CD8-positive, alpha-beta memory T cell (primary cell): ENCODE data around the gene TUBGCP6. TPM values are rescaled to one million over a fixed set of nuclear protein-coding genes. Genes with fewer than 3 reads are reported as not detected.

ENCODE experiments used
- CTCF ChIA-PET: fragments of 350-600 bp; sonication (Branson Sonifier 250); formaldehyde crosslinking; loops from one replicate; lab custom pipeline; 2021; ENCODE audit warnings: antibody characterized with exemption; lab: Charles Lee
- POLR2A ChIA-PET: fragments of 350-600 bp; sonication (Branson Sonifier 250); formaldehyde crosslinking; loops from one replicate; lab custom pipeline; 2021; ENCODE audit warnings: antibody characterized with exemption; lab: Charles Lee
- DNase-seq, 5 donors: peaks; one replicate each; pipeline versions ENCODE4 v3.0.0 to v3.0.0-alpha.2; 2020 to 2022; ENCODE audit warnings: mixed read lengths in 1 of 5
- H3K27ac ChIP-seq: one replicate; pipeline ENCODE4 v1.7.0; 2013; ENCODE audit warnings: low read depth, mild to moderate bottlenecking, low read length, moderate library complexity
- H3K27me3 ChIP-seq: 2 replicates; pipeline ENCODE4 v1.7.0; 2013; ENCODE audit warnings: low read length, mild to moderate bottlenecking; ENCODE audit not compliant: insufficient read depth, poor library complexity, severe bottlenecking
- H3K36me3 ChIP-seq: 2 replicates; pipeline ENCODE4 v1.7.0; 2013; ENCODE audit warnings: mild to moderate bottlenecking, low read length, moderate library complexity; ENCODE audit not compliant: insufficient read depth
- H3K4me1 ChIP-seq: 2 replicates; pipeline ENCODE4 v1.7.0; 2013; ENCODE audit warnings: mild to moderate bottlenecking, low read length, moderate library complexity; ENCODE audit not compliant: insufficient read depth
- H3K4me3 ChIP-seq: 2 replicates; pipeline ENCODE4 v1.7.0; 2013; ENCODE audit warnings: mild to moderate bottlenecking, low read length
- H3K9me3 ChIP-seq: 2 replicates; pipeline ENCODE4 v1.7.0; 2013; ENCODE audit warnings: mild to moderate bottlenecking, low read length
- H3K27ac Mint-ChIP-seq, 8 donors: one replicate each; pipeline ENCODE4 v1.8.0; 2020 to 2021; ENCODE audit warnings: mixed read lengths in 8 of 8, mild to moderate bottlenecking in 6 of 8, inconsistent platforms in 3 of 8, moderate library complexity in 3 of 8
- H3K27me3 Mint-ChIP-seq, 2 donors: one replicate each; pipeline ENCODE4 v1.8.0; 2020 to 2021; ENCODE audit warnings: mixed read lengths in 2 of 2, mild to moderate bottlenecking in 1 of 2, moderate library complexity in 1 of 2
- H3K36me3 Mint-ChIP-seq, 3 donors: one replicate each; pipeline ENCODE4 v1.8.0; 2020 to 2021; ENCODE audit warnings: mixed read lengths in 3 of 3, inconsistent platforms in 1 of 3, mild to moderate bottlenecking in 1 of 3
- H3K4me1 Mint-ChIP-seq, 3 donors: one replicate each; pipeline ENCODE4 v1.8.0; 2020 to 2021; ENCODE audit warnings: mixed read lengths in 3 of 3, inconsistent platforms in 1 of 3, mild to moderate bottlenecking in 1 of 3
- H3K4me3 Mint-ChIP-seq, 7 donors: one replicate each; pipeline ENCODE4 v1.8.0; 2020 to 2021; ENCODE audit warnings: mixed read lengths in 7 of 7, mild to moderate bottlenecking in 6 of 7, moderate library complexity in 4 of 7, inconsistent platforms in 2 of 7
- H3K9me3 Mint-ChIP-seq, 5 donors: one replicate each; pipeline ENCODE4 v1.8.0; 2020 to 2022; ENCODE audit warnings: mixed read lengths in 5 of 5, mild to moderate bottlenecking in 3 of 5, moderate library complexity in 2 of 5, inconsistent platforms in 1 of 5
- polyA plus RNA-seq: library from polyadenylated mRNA; unstranded; fragments of 300-500 nt; fragmentation: Illumina TruSeq; gene quantifications from one replicate; pipeline ENCODE4 v1.2.3, GENCODE V29; 2021
- total RNA-seq, 2 experiments: library from RNA; stranded (reverse); gene quantifications; one replicate each; pipeline ENCODE4 v1.2.3, GENCODE V29; 2021

Gene TUBGCP6
- total and polyA plus RNA-seq, 3 experiments from 2014 or later = 18.6 to 52.2 (median 51.4) TPM

DNA sequence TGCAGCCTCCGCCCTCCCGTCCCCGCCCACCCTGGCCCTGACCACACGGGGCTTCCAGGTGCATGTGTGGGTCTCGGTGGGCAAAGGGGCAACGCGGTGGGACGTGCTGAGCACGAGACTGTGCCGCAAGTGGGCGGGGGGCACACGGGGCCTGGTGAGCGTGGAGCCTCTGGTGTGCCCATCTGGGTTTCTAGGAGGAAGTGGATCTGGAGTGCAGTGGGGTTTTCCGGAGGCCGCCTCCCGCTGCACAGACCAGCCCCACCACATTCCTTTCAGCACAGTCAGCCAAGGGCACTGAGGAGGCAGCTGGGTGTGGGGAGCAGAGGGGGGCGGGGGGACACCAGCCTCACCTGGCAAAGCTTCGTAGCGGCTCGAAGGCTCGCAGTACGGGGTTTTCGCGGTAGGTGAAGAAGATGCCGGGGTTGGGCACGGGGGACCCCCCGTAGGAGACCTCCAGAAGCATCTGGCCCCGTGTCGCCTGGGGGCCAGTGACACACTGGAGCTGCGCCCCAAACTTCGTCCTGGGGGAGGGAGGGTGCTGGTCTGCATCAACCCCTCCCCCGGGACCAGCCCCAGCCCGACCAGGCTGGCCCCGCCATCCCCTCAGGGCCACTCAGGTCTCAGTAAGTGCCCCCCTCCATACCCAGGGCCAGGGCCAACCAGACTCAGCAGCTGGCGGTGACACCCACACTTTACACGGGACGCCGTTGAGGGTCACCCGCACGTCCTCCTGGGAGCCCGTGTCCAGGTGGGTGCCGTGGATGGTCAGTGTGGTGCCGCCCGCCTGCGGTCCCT is 37.7 kb upstream of the TUBGCP6 start:
- H3K27me3 ChIP-seq = no peaks in the 10 kb centered on the region
- Mint-ChIP-seq H3K4me3 (no peak overlapping the region), H3K4me1 (no peaks in the 10 kb centered on the region), H3K9me3 (no peaks in the 10 kb centered on the region), H3K27ac (no peak overlapping the region), H3K36me3 (no peaks in the 10 kb centered on the region), H3K27me3 (no peaks in the 10 kb centered on the region)
- no peaks in the 10 kb centered on the region for H3K9me3 ChIP-seq
- H3K36me3 ChIP-seq = no peaks in the 10 kb centered on the region
- ChIA-PET CTCF (no interaction called here), POLR2A (no interaction called here)
- no peak for DNase-seq
- H3K27ac ChIP-seq = no peak overlapping the region
- H3K4me3 ChIP-seq = no peak overlapping the region
- no peaks in the 10 kb centered on the region for H3K4me1 ChIP-seq

DNA sequence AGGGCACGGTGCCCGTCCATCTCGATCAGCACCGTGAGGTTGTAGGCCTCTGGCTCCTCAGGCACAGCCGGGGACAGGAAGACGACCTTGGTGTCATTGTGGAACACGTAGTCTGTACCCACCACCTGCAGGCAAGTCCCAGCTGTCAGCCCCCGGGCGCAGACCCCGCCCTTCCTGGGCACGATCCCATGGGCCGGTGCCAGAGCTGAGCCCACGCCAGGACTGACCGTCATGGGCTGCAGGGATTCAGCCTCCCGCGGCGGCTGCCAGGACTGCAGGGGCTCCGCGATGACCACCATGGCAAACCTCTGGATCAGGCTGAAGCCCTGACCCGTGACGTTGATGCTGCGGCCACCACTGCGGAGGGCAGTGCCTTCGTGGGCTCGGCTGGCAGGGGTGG is 37.1 kb upstream of the TUBGCP6 start:
- Histone ChIP-seq H3K9me3 (no peaks in the 10 kb centered on the region), H3K36me3 (no peaks in the 10 kb centered on the region), H3K27me3 (no peaks in the 10 kb centered on the region), H3K27ac (no peak overlapping the region), H3K4me1 (no peaks in the 10 kb centered on the region), H3K4me3 (no peak overlapping the region)
- Mint-ChIP-seq H3K36me3 (no peaks in the 10 kb centered on the region), H3K4me3 (no peak overlapping the region), H3K4me1 (no peaks in the 10 kb centered on the region), H3K27me3 (no peaks in the 10 kb centered on the region), H3K27ac (no peak overlapping the region), H3K9me3 (no peaks in the 10 kb centered on the region)
- CTCF ChIA-PET = no interaction called here
- POLR2A ChIA-PET = no interaction called here
- no peak for DNase-seq

DNA sequence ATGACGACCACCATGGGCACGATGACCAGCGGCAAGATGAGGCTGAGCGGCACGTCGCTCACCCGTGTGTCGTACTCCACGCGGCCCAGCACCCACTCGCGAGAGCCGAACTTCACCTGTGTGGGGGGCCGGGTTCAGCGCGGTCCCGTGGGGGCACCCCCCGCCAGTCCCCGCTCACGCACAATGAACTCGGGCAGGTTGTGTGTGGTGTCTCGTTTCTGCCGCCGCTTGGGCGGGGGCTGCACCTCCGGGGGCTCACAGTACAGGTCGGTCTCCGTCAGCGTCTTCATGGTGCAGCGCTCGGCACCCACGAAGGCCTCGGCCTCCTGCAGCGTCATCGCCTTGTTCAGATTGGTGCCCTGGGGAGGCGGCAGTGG is 36.5 kb upstream of the TUBGCP6 start:
- no peak for DNase-seq
- no peak overlapping the region for H3K4me3 Mint-ChIP-seq
- H3K4me1 ChIP-seq = no peaks in the 10 kb centered on the region
- H3K27me3 ChIP-seq = no peaks in the 10 kb centered on the region
- H3K36me3 Mint-ChIP-seq = no peaks in the 10 kb centered on the region
- H3K9me3 Mint-ChIP-seq = no peaks in the 10 kb centered on the region
- no peaks in the 10 kb centered on the region for H3K36me3 ChIP-seq
- H3K27ac ChIP-seq = no peak overlapping the region
- H3K4me1 Mint-ChIP-seq = peaks cover 0 to 3% (median 2%) of the 10 kb centered on the region in 3 donors
- no peaks in the 10 kb centered on the region for H3K9me3 ChIP-seq
- POLR2A ChIA-PET = no interaction called here
- no peaks in the 10 kb centered on the region for H3K27me3 Mint-ChIP-seq
- CTCF ChIA-PET = no interaction called here
- H3K4me3 ChIP-seq = no peak overlapping the region
- no peak overlapping the region for H3K27ac Mint-ChIP-seq

DNA sequence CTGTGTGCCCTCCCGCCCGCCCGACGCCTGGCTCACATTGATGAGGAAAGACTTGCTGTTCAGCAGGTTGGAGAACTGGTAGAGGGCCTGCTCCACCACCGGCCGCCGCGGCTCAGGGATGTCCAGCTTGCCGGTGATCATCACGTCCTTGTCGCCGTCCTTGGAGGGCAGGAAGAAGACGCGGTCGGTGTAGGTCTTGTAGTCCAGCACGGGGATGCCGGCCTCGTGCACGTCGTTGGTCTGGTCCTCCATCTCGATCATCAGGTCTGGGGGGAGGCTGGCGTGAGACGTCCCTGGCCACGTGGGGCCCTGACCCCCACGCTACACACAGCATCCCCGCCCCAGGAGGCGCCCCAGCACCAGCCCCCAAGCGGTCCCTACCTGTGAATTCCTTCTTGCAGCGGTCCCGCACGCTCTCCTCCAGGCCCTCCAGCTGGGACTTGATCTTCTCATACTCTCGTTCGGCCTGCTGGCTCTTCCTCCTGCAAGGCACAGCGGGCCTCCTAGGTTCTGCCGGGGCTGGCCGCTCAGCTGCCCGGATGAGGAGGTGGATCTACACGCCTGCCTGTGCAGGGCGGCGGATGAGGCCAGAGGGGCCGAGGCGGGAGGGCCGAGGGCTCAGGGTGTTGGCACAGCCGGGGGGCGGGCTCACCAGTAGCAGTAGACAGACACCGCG is 36.0 kb upstream of the TUBGCP6 start:
- Mint-ChIP-seq H3K4me1 (peaks cover 0 to 3% (median 2%) of the 10 kb centered on the region in 3 donors), H3K27me3 (no peaks in the 10 kb centered on the region), H3K36me3 (no peaks in the 10 kb centered on the region), H3K4me3 (no peak overlapping the region), H3K9me3 (no peaks in the 10 kb centered on the region), H3K27ac (no peak overlapping the region)
- ChIA-PET CTCF (no interaction called here), POLR2A (no interaction called here)
- no peak overlapping the region for H3K4me3 ChIP-seq
- no peaks in the 10 kb centered on the region for H3K36me3 ChIP-seq
- H3K9me3 ChIP-seq = no peaks in the 10 kb centered on the region
- DNase-seq = no peak
- no peaks in the 10 kb centered on the region for H3K27me3 ChIP-seq
- no peaks in the 10 kb centered on the region for H3K4me1 ChIP-seq
- H3K27ac ChIP-seq = no peak overlapping the region

DNA sequence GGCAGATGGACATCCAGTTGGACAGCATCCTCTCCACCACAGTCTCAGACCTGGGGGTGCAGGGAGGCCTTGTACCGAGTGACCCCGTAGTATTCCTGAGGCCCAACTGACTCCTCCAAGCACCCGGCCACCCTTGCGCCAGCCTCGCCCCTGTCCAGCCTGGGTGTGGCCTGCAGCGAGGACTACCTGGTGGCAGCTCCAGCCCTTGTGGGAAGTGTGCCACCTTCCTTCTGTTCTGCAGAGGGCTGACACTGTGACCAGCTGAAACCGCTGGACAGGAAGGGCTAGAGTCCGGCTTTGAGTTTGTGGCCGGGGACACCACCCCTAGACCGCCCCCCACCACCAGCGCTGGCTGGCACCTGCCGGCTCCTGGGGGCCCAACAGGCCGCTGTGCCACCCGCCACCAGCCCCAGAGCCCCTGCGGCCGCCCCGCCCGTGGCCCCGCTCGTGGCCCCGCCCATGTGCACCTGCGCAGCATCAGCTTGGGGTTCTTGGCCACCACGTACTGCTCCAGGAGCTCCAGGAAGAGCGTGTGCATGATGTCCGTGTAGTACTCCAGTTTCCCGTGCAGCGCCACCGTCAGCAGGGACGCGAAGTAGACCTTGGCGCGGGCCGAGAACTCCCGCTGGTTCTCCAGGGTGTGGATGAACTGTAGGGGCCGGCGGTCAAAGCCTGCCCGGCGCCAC is 35.3 kb upstream of the TUBGCP6 start:
- CTCF ChIA-PET = interaction anchor here (0.7 kb wide), 1 partner anchor 62 kb away, joined by 3 read pairs; no protein-coding TSS in a partner anchor
- POLR2A ChIA-PET = no interaction called here
- H3K27ac ChIP-seq = no peak overlapping the region
- no peaks in the 10 kb centered on the region for H3K4me1 ChIP-seq
- Mint-ChIP-seq H3K9me3 (no peaks in the 10 kb centered on the region), H3K36me3 (no peaks in the 10 kb centered on the region), H3K4me1 (peaks cover 0 to 3% (median 2%) of the 10 kb centered on the region in 3 donors), H3K27ac (no peak overlapping the region), H3K27me3 (no peaks in the 10 kb centered on the region), H3K4me3 (no peak overlapping the region)
- H3K27me3 ChIP-seq = no peaks in the 10 kb centered on the region
- no peaks in the 10 kb centered on the region for H3K36me3 ChIP-seq
- no peaks in the 10 kb centered on the region for H3K9me3 ChIP-seq
- no peak overlapping the region for H3K4me3 ChIP-seq
- DNase-seq = no peak

DNA sequence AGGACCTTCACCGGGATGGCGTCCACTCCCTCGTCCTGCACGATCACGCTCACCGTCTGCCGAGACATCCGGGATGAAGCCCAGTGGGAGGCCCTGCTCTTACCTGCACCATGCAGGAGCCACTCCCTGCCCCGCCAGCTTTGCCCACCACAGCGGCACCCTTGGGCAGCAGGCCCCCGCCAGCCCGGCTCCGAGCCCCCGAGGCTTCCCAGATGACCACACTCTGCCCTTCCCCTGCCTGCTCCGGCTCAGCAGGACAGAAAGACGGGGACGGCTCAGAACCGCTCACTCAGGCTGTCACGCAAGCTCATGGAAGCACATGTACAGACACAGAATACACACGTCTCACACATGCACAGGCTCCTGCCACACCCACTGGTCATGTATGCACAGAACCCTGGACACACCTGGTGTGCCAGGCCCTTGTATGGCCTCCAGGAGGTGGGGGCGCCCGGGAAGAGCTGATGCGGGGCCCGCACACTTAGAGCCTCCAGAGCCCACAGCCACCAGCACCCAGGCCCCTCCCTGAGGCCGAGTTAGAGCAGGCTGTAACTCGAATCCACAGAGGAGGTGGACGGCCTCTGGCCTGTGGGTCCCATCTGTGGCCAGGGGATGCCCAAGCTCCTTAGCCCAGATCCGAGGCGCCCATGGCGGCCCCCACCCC is 34.3 kb upstream of the TUBGCP6 start:
- H3K9me3 Mint-ChIP-seq = no peaks in the 10 kb centered on the region
- Histone ChIP-seq H3K4me1 (no peaks in the 10 kb centered on the region), H3K27me3 (no peaks in the 10 kb centered on the region), H3K36me3 (no peaks in the 10 kb centered on the region), H3K9me3 (no peaks in the 10 kb centered on the region), H3K4me3 (no peak overlapping the region), H3K27ac (no peak overlapping the region)
- ChIA-PET POLR2A (no interaction called here), CTCF (interaction anchor here (0.7 to 1.1 kb wide), 2 partner anchors 46 to 63 kb away, joined by 3 to 4 read pairs; no protein-coding TSS in a partner anchor)
- no peaks in the 10 kb centered on the region for H3K27me3 Mint-ChIP-seq
- H3K27ac Mint-ChIP-seq = no peak overlapping the region
- peaks cover 0 to 4% (median 2%) of the 10 kb centered on the region in 3 donors for H3K4me1 Mint-ChIP-seq
- DNase-seq = no peak
- H3K4me3 Mint-ChIP-seq = no peak overlapping the region
- no peaks in the 10 kb centered on the region for H3K36me3 Mint-ChIP-seq

DNA sequence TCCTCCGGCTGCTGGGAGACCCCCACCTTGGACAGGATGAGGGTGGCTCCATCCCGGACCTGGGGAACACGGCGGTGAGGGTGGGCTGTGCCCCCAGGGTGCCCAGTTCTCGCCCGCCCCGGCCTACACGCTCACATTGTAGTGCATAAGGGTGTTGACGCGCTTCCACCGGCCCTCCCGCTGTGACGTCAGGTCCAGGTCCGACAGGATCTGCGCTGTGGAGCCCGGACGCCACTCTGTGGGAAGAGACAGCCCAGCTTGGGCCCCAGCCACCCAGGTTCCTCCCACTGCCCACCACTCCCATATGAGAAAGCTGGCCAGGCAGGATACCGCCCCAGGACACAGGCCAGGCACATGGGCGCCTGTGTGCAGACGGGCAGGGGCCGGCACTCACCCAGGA is 33.6 kb upstream of the TUBGCP6 start:
- no peak overlapping the region for H3K27ac Mint-ChIP-seq
- ChIA-PET POLR2A (no interaction called here), CTCF (interaction anchor here (1.1 kb wide), 1 partner anchor 47 kb away, joined by 4 read pairs; no protein-coding TSS in a partner anchor)
- Histone ChIP-seq H3K36me3 (no peaks in the 10 kb centered on the region), H3K9me3 (no peaks in the 10 kb centered on the region), H3K27me3 (no peaks in the 10 kb centered on the region), H3K4me3 (no peak overlapping the region), H3K4me1 (no peaks in the 10 kb centered on the region), H3K27ac (no peak overlapping the region)
- H3K9me3 Mint-ChIP-seq = no peaks in the 10 kb centered on the region
- H3K4me1 Mint-ChIP-seq = peaks cover 0 to 9% (median 2%) of the 10 kb centered on the region in 3 donors
- no peaks in the 10 kb centered on the region for H3K36me3 Mint-ChIP-seq
- peaks cover 2 to 3% of the 10 kb centered on the region in 2 donors for H3K27me3 Mint-ChIP-seq
- DNase-seq = no peak
- no peak overlapping the region for H3K4me3 Mint-ChIP-seq
